Skin epidermis (tissue), 12 donors: ENCODE results near the gene SNAP25.

Source experiments
- H3K27ac ChIP-seq, 21 experiments: fragments of 200-600 bp; sonication (generic) in 11 of 21; one replicate each; pipeline ENCODE4 v1.5.0; 2020; ENCODE audit warnings: mild to moderate bottlenecking in 3 of 21, inconsistent platforms in 2 of 21, moderate library complexity in 2 of 21
- H3K4me3 ChIP-seq, 7 experiments: fragments of 200-600 bp; sonication (generic) in 2 of 7; one replicate each; pipeline ENCODE4 v1.5.0; 2020; ENCODE audit warnings: inconsistent platforms in 2 of 7, mild to moderate bottlenecking in 2 of 7, moderate library complexity in 1 of 7

SNAP25 gene

GRCh38 chr20:10356628-10357027, 138.0 kb downstream of the SNAP25 start:
- H3K4me3 ChIP-seq: no peak overlapping the region
- no peak overlapping the region for H3K27ac ChIP-seq
